Small intestine (tissue), 7 donors: ENCODE measurements around the gene CREB5. TPM values are rescaled to one million over a fixed set of nuclear protein-coding genes. Genes with fewer than 3 reads are reported as not detected.
A peak's percentile ranks its signal among the peaks of the same experiment; 100 is the strongest.
"Not testable (repeated sequence)": the region's sequence is repeated elsewhere in the genome, so short reads cannot be mapped to it uniquely, and the experiment has no call there.

Experiments
- DNase-seq, 2 donors: peaks; one replicate each; pipeline versions ENCODE4 v3.0.0 to v3.0.0-alpha.2; 2013
- FAIRE-seq: peaks from 2 replicates; lab custom pipeline; 2012; peaks lifted over from hg19 to GRCh38; lab: Jason Lieb, UNC
- H3K27ac ChIP-seq, 3 donors: one replicate each; pipeline ENCODE4 v1.5.1; 2013; ENCODE audit warnings: low read length in 2 of 3, mild to moderate bottlenecking in 2 of 3, control low read depth in 1 of 3, inconsistent platforms in 1 of 3, low read depth in 1 of 3, moderate library complexity in 1 of 3
- H3K27me3 ChIP-seq, 3 donors: one replicate each; pipeline ENCODE4 v1.6.1; 2013; ENCODE audit warnings: low read length in 3 of 3, inconsistent platforms in 1 of 3; ENCODE audit not compliant: control insufficient read depth in 3 of 3, insufficient read depth in 3 of 3
- H3K36me3 ChIP-seq, 3 donors: one replicate each; pipeline ENCODE4 v1.6.1; 2013; ENCODE audit warnings: low read length in 3 of 3, inconsistent platforms in 1 of 3, low read depth in 1 of 3, mild to moderate bottlenecking in 1 of 3, moderate library complexity in 1 of 3; ENCODE audit not compliant: control insufficient read depth in 3 of 3, insufficient read depth in 2 of 3
- H3K4me1 ChIP-seq, 3 donors: one replicate each; pipeline ENCODE4 v1.6.1; 2013; ENCODE audit warnings: low read length in 2 of 3, inconsistent platforms in 1 of 3, low read depth in 1 of 3, mild to moderate bottlenecking in 1 of 3, moderate library complexity in 1 of 3; ENCODE audit not compliant: control insufficient read depth in 3 of 3, insufficient read depth in 2 of 3
- H3K4me3 ChIP-seq, 3 donors: one replicate each; pipeline ENCODE4 v1.5.1; 2013; ENCODE audit warnings: low read length in 3 of 3, control low read depth in 1 of 3, inconsistent platforms in 1 of 3, low read depth in 1 of 3, mild to moderate bottlenecking in 1 of 3, moderate library complexity in 1 of 3
- H3K9me3 ChIP-seq, 2 donors: one replicate each; pipeline ENCODE4 v1.6.1; 2013; ENCODE audit warnings: low read depth in 1 of 2, low read length in 1 of 2; ENCODE audit not compliant: control insufficient read depth in 2 of 2, insufficient read depth in 1 of 2
- WGBS, 3 donors: extraction: QIAGEN DNeasy Blood & Tissue Kit; methylation state at CpG; one replicate each; pipeline ENCODE4 v1.1.7; 2013; 5-methylcytosine and 5-hydroxymethylcytosine counted together
- polyA plus RNA-seq, 4 donors: library from polyadenylated mRNA; stranded (reverse) in 3 of 4; unstranded in 1 of 4; fragments of 200-250 nt in 3 of 4; fragments of 120-200 nt in 1 of 4; gene quantifications; one replicate each; pipeline versions ENCODE4 v1.2.1 to v1.2.3, GENCODE V29; 2013
- donor health status: healthy with polysubstance abuse.
- donor health status: control.
- donor health status: control.
- donor health status: Bipolar disorder and iron deficiency.
- donor health status: healthy.

The CREB5 gene
- polyA plus RNA-seq, 4 donors: 0.27 to 3.0 (median 1.8) TPM; not detected in 1

- Histone ChIP-seq H3K27ac (no peak overlapping the region), H3K36me3 (no peaks in the 10 kb centered on the region), H3K4me1 (no peaks in the 10 kb centered on the region), H3K27me3 (peaks cover 0 to 4% (median 2%) of the 10 kb centered on the region in 3 donors), H3K4me3 (no peak overlapping the region), H3K9me3 (no peaks in the 10 kb centered on the region)
- FAIRE-seq (no peak), DNase-seq (no peak)
- WGBS, 3 donors: 60 to 70% (median 65%) methylated on average over 2 of the region's 2 CpGs
Observed at GRCh38 chr7:28395831-28396230, 16.5 kb upstream of the CREB5 start.

- peaks cover 0 to 4% (median 2%) of the 10 kb centered on the region in 3 donors for H3K27me3 ChIP-seq
- no peaks in the 10 kb centered on the region for H3K4me1 ChIP-seq
- H3K27ac ChIP-seq: no peak overlapping the region
- FAIRE-seq (no peak), DNase-seq (no peak)
- WGBS, 3 donors: 69 to 79% (median 70%) methylated on average over 2 of the region's 2 CpGs
- no peak overlapping the region for H3K4me3 ChIP-seq
- no peaks in the 10 kb centered on the region for H3K36me3 ChIP-seq
- no peaks in the 10 kb centered on the region for H3K9me3 ChIP-seq
Observed at GRCh38 chr7:28397141-28397540, 15.2 kb upstream of the CREB5 start.

GRCh38 chr7:28400838-28401360 lies 11.4 kb upstream of the CREB5 start:
- H3K9me3 ChIP-seq: no peaks in the 10 kb centered on the region
- 19 to 60% (median 44%) methylated on average over 3 of the region's 3 CpGs for WGBS, 3 donors
- FAIRE-seq (no peak), DNase-seq (no peak)
- H3K4me3 ChIP-seq: no peak overlapping the region
- H3K27ac ChIP-seq: no peak overlapping the region
- H3K4me1 ChIP-seq: no peaks in the 10 kb centered on the region
- H3K36me3 ChIP-seq: no peaks in the 10 kb centered on the region
- peaks cover 0 to 20% (median 2%) of the 10 kb centered on the region in 3 donors for H3K27me3 ChIP-seq

GRCh38 chr7:28401567-28401966 lies 10.8 kb upstream of the CREB5 start:
- not testable (repeated sequence) for DNase-seq, H3K4me1 ChIP-seq, H3K36me3 ChIP-seq, FAIRE-seq, H3K27ac ChIP-seq, H3K9me3 ChIP-seq, H3K4me3 ChIP-seq
- WGBS, 3 donors: 87 to 97% (median 96%) methylated on average over 2 to 3 of the region's 4 CpGs
- peaks cover 0 to 27% (median 5%) of the 10 kb centered on the region in 3 donors for H3K27me3 ChIP-seq

GRCh38 chr7:28405662-28406061 lies 6.7 kb upstream of the CREB5 start:
- 47 to 57% (median 49%) methylated on average over 5 of the region's 5 CpGs for WGBS, 3 donors
- Histone ChIP-seq H3K27me3 (peaks cover 4 to 58% (median 11%) of the 10 kb centered on the region in 3 donors), H3K36me3 (no peaks in the 10 kb centered on the region), H3K4me3 (no peak overlapping the region), H3K27ac (no peak overlapping the region), H3K4me1 (peaks cover 0 to 15% (median 3%) of the 10 kb centered on the region in 3 donors), H3K9me3 (no peaks in the 10 kb centered on the region)
- no peak for DNase-seq
- no peak for FAIRE-seq

- Histone ChIP-seq H3K9me3 (no peaks in the 10 kb centered on the region), H3K27ac (no peak overlapping the region), H3K4me1 (peaks cover 0 to 18% (median 4%) of the 10 kb centered on the region in 3 donors), H3K27me3 (peaks cover 4 to 63% (median 11%) of the 10 kb centered on the region in 3 donors), H3K36me3 (no peaks in the 10 kb centered on the region), H3K4me3 (no peak overlapping the region)
- FAIRE-seq (no peak), DNase-seq (no peak)
- 83 to 88% (median 85%) methylated on average over 5 of the region's 5 CpGs for WGBS, 3 donors
Observed at GRCh38 chr7:28406192-28406591, 6.1 kb upstream of the CREB5 start.

GRCh38 chr7:28407651-28408050 lies 4.7 kb upstream of the CREB5 start:
- DNase-seq: peak in 1 of 2 donors; percentile 17
- H3K4me1 ChIP-seq: peaks cover 0 to 18% (median 6%) of the 10 kb centered on the region in 3 donors
- H3K27me3 ChIP-seq: peaks cover 4 to 75% (median 13%) of the 10 kb centered on the region in 3 donors
- no peak for FAIRE-seq
- peak overlapping the region in 1 of 3 donors; percentile 80 for H3K27ac ChIP-seq
- WGBS, 3 donors: 56 to 64% (median 60%) methylated on average over 2 of the region's 2 CpGs
- H3K9me3 ChIP-seq: no peaks in the 10 kb centered on the region
- no peak overlapping the region for H3K4me3 ChIP-seq
- no peaks in the 10 kb centered on the region for H3K36me3 ChIP-seq

GRCh38 chr7:28408105-28408959 lies 4.0 kb upstream of the CREB5 start:
- peak overlapping the region in 2 of 3 donors; percentile 16 to 21 for H3K4me3 ChIP-seq
- DNase-seq (peak in 1 of 2 donors; percentile 41), FAIRE-seq (no peak)
- peaks cover 0 to 18% (median 6%) of the 10 kb centered on the region in 3 donors for H3K4me1 ChIP-seq
- H3K27me3 ChIP-seq: peaks cover 4 to 76% (median 13%) of the 10 kb centered on the region in 3 donors
- no peaks in the 10 kb centered on the region for H3K36me3 ChIP-seq
- WGBS, 3 donors: 22 to 33% (median 27%) methylated on average over 27 of the region's 27 CpGs
- no peaks in the 10 kb centered on the region for H3K9me3 ChIP-seq
- H3K27ac ChIP-seq: peak overlapping the region in 1 of 3 donors; percentile 80
